Stimulated activated naive CD4-positive, alpha-beta T cell (primary cell): ENCODE measurements around the gene CDH4.

ENCODE experiments used
- DNase-seq, 6 experiments: peaks; one replicate each; lab custom pipeline; 2025; lab: John Stamatoyannopoulos, UW

Gene CDH4

GRCh38 chr20:61631751-61632150 is 379.7 kb downstream of the CDH4 start:
- no peak for DNase-seq

- no peak for DNase-seq
These were observed 380.9 kb downstream of the CDH4 start for GRCh38 chr20:61633004-61633403.

- DNase-seq = no peak
These were observed 382.5 kb downstream of the CDH4 start for GRCh38 chr20:61634376-61635145.

GRCh38 chr20:61635721-61636455 is 383.8 kb downstream of the CDH4 start:
- DNase-seq = no peak

- DNase-seq = no peak
These were observed 384.6 kb downstream of the CDH4 start for GRCh38 chr20:61636531-61637116.

GRCh38 chr20:61638802-61639585 is 386.9 kb downstream of the CDH4 start:
- no peak for DNase-seq

GRCh38 chr20:61640131-61640870 is 388.2 kb downstream of the CDH4 start:
- no peak for DNase-seq

GRCh38 chr20:61640871-61641245 is 388.8 kb downstream of the CDH4 start:
- no peak for DNase-seq

- DNase-seq = no peak
These were observed 391.8 kb downstream of the CDH4 start for GRCh38 chr20:61643656-61644377.

- DNase-seq = no peak
These were observed 392.5 kb downstream of the CDH4 start for GRCh38 chr20:61644378-61645076.

- no peak for DNase-seq
These were observed 393.7 kb downstream of the CDH4 start for GRCh38 chr20:61645732-61646131.

GRCh38 chr20:61646453-61646852 is 394.4 kb downstream of the CDH4 start:
- DNase-seq = no peak

- DNase-seq = no peak
These were observed 394.9 kb downstream of the CDH4 start for GRCh38 chr20:61646986-61647385.

GRCh38 chr20:61647702-61648101 is 395.6 kb downstream of the CDH4 start:
- DNase-seq = no peak

GRCh38 chr20:61649105-61649859 is 397.2 kb downstream of the CDH4 start:
- DNase-seq = no peak

GRCh38 chr20:61649860-61650162 is 397.8 kb downstream of the CDH4 start:
- DNase-seq = no peak

GRCh38 chr20:61650912-61651733 is 399.1 kb downstream of the CDH4 start:
- DNase-seq = no peak

GRCh38 chr20:61652146-61652545 is 400.1 kb downstream of the CDH4 start:
- DNase-seq = no peak

- no peak for DNase-seq
These were observed 402.7 kb downstream of the CDH4 start for GRCh38 chr20:61654726-61655125.
